HepG2 (cell line): Measurements from ENCODE around the gene POU2F1. TPM values are rescaled to one million over a fixed set of nuclear protein-coding genes. Genes with fewer than 3 reads are reported as not detected.

ENCODE experiments used
- ATAC-seq: fragments of 200-7000 bp; cut with Tn5 transposase; 3 replicates; pipeline ENCODE4 v1.9.1; 2020; ENCODE audit warnings: mild to moderate bottlenecking, moderate library complexity
- BruUV-seq: library from RNA; stranded (reverse); fragments of 400-500 nt; replicated peaks from 2 replicates; lab custom pipeline; 2021; lab: Mats Ljungman, UMichigan
- CTCF ChIA-PET: fragments of 300-600 bp; formaldehyde crosslinking; extraction: SDS; loops from one replicate; lab custom pipeline; 2021; ENCODE audit warnings: low total read pairs, inconsistent platforms, low intra/inter-chr PET ratio; lab: Yijun Ruan, JAX
- POLR2A ChIA-PET: fragments of 350-600 bp; sonication (Branson Sonifier 250); formaldehyde crosslinking; loops from one replicate; lab custom pipeline; 2020; ENCODE audit warnings: antibody characterized with exemption, inconsistent platforms; lab: Yijun Ruan, JAX
- DNase-seq: peaks from one replicate; pipeline ENCODE4 v3.0.0-alpha.2; 2015; ENCODE audit warnings: low spot score
- FAIRE-seq: peaks from 3 replicates; lab custom pipeline; 2011; peaks lifted over from hg19 to GRCh38; lab: Jason Lieb, UNC
- H2AFZ ChIP-seq: one replicate; pipeline ENCODE4 v1.6.1; 2011; ENCODE audit warnings: low read length, inconsistent platforms
- H3K27ac ChIP-seq: fragments of 300-600 bp; 3 replicates; pipeline ENCODE4 v1.8.0; 2011; ENCODE audit warnings: mixed run types, mild to moderate bottlenecking, mixed read lengths, low read length, inconsistent platforms; ENCODE audit not compliant: insufficient read depth; ENCODE audit errors: extremely low read length
- H3K27me3 ChIP-seq, 2 experiments: fragments of 200-600 bp in 1 of 2; 2 replicates in 1 of 2; 3 replicates in 1 of 2; pipeline versions ENCODE4 v1.6.0 to v1.8.0; 2011; ENCODE audit warnings: low read length in 2 of 2, mild to moderate bottlenecking in 2 of 2, moderate library complexity in 2 of 2, inconsistent platforms in 1 of 2; ENCODE audit not compliant: insufficient read depth in 2 of 2, control insufficient read depth in 1 of 2
- H3K36me3 ChIP-seq, 2 experiments: fragments of 200-600 bp in 1 of 2; replicated peaks in 1 of 2; 2 replicates in 1 of 2; 3 replicates in 1 of 2; pipeline versions ENCODE4 v1.5.1 to v1.8.0; 2011; ENCODE audit warnings: low read length in 2 of 2, inconsistent platforms in 1 of 2; ENCODE audit not compliant: insufficient read depth in 2 of 2, control insufficient read depth in 1 of 2
- H3K4me1 ChIP-seq: 2 replicates; pipeline ENCODE4 v1.5.1; 2012; ENCODE audit warnings: low read length, inconsistent platforms; ENCODE audit not compliant: insufficient read depth
- H3K4me2 ChIP-seq: 2 replicates; pipeline ENCODE4 v1.6.0; 2011; ENCODE audit warnings: low read depth, low read length, inconsistent platforms
- H3K4me3 ChIP-seq, 3 experiments: fragments of 200-600 bp in 1 of 3; sonication (generic), shearing (Covaris generic) in 1 of 3; replicated peaks in 1 of 3; 2 replicates each; pipeline ENCODE4 v1.5.1; 2011 to 2016; ENCODE audit warnings: low read length in 3 of 3, inconsistent platforms in 2 of 3, low read depth in 2 of 3, mild to moderate bottlenecking in 2 of 3, control low read depth in 1 of 3, mixed read lengths in 1 of 3; ENCODE audit not compliant: insufficient read depth in 1 of 3
- H3K79me2 ChIP-seq: one replicate; pipeline ENCODE4 v1.6.1; 2011; ENCODE audit warnings: low read length, inconsistent platforms; ENCODE audit not compliant: insufficient read depth
- H3K9ac ChIP-seq: 2 replicates; pipeline ENCODE4 v1.6.0; 2011; ENCODE audit warnings: mild to moderate bottlenecking, low read depth, low read length, inconsistent platforms; ENCODE audit not compliant: insufficient read depth
- H3K9me3 ChIP-seq: 2 replicates; pipeline ENCODE4 v1.5.1; 2012; ENCODE audit warnings: mild to moderate bottlenecking, low read length
- H4K20me1 ChIP-seq: 2 replicates; pipeline ENCODE4 v1.6.0; 2011; ENCODE audit warnings: inconsistent platforms, mild to moderate bottlenecking, low read length, moderate library complexity; ENCODE audit not compliant: insufficient read depth
- AHDC1 ChIP-seq: sonication (generic); formaldehyde crosslinking; IDR thresholded peaks from 2 replicates; pipeline ENCODE4 v1.5.1; 2020; ENCODE audit warnings: mild to moderate bottlenecking, missing genetic modification reagents, borderline replicate concordance
- CENPT ChIP-seq: sonication (generic); formaldehyde crosslinking; IDR thresholded peaks from 2 replicates; pipeline ENCODE4 v1.8.0; 2022; ENCODE audit warnings: low read depth, mild to moderate bottlenecking, moderate library complexity, missing genetic modification reagents
- NFYB ChIP-seq: sonication (generic); formaldehyde crosslinking; IDR thresholded peaks from 2 replicates; pipeline ENCODE4 v1.4.0; 2020; ENCODE audit warnings: missing genetic modification reagents
- NR2C2 ChIP-seq: sonication (generic); formaldehyde crosslinking; IDR thresholded peaks from 2 replicates; pipeline ENCODE4 v1.4.0; 2020; ENCODE audit warnings: missing genetic modification reagents, mild to moderate bottlenecking, moderate library complexity, borderline replicate concordance
- SAP130 ChIP-seq: IDR thresholded peaks from 2 replicates; pipeline ENCODE4 v1.6.1; 2016; ENCODE audit warnings: low read depth
- TOE1 ChIP-seq: sonication (generic); formaldehyde crosslinking; IDR thresholded peaks from 2 replicates; pipeline ENCODE4 v1.4.0; 2020; ENCODE audit warnings: mild to moderate bottlenecking, missing genetic modification reagents
- ZNF749 ChIP-seq: sonication (generic); formaldehyde crosslinking; IDR thresholded peaks from 2 replicates; pipeline ENCODE4 v1.8.0; 2022; ENCODE audit warnings: mild to moderate bottlenecking, missing genetic modification reagents, moderate library complexity, borderline replicate concordance
- ZNF788 ChIP-seq: sonication (generic); formaldehyde crosslinking; IDR thresholded peaks from 2 replicates; pipeline ENCODE4 v1.5.0; 2020; ENCODE audit warnings: mild to moderate bottlenecking, missing genetic modification reagents, borderline replicate concordance
- ZNF839 ChIP-seq: sonication (generic); formaldehyde crosslinking; IDR thresholded peaks from 2 replicates; pipeline ENCODE4 v1.4.0; 2020; ENCODE audit warnings: missing genetic modification reagents, mild to moderate bottlenecking, borderline replicate concordance
- WGBS: methylation state at CpG from one replicate; pipeline ENCODE4 v1.1.6; 2017; ENCODE audit warnings: low lambda C conversion rate; 5-methylcytosine and 5-hydroxymethylcytosine counted together
- in situ Hi-C: cut with HindIII; loops from 2 replicates; pipeline ENCODE4 v1.10.0; 2017; ENCODE audit warnings: low pct_unique_long_range_greater_than_20kb; ENCODE audit not compliant: extremely low pct_ligation_motif_present
- intact Hi-C: fragments of 100-400 bp; cut with micrococcal nuclease; formaldehyde crosslinking; loops from one replicate; pipeline ENCODE4 v1.10.0; 2022; ENCODE audit not compliant: unreplicated experiment
- polyA plus RNA-seq, 8 experiments: library from polyadenylated mRNA; depleted of rRNA in 3 of 8; stranded (reverse) in 7 of 8; unstranded in 1 of 8; fragments of >200 nt; fragmentation: Illumina TruSeq in 4 of 8; extraction: Trizol in 4 of 8; gene quantifications; 2 replicates each; pipeline versions ENCODE4 v1.2.1 to v1.2.3, GENCODE V29; 2011 to 2016; ENCODE audit warnings: low read depth in 4 of 8, missing spikeins in 1 of 8, mixed read lengths in 1 of 8; ENCODE audit not compliant: insufficient read depth in 1 of 8
- total RNA-seq, 5 experiments: library from RNA; depleted of rRNA; stranded (reverse); fragments of >200 nt; fragmentation: Illumina TruSeq; extraction: Trizol; gene quantifications; 2 replicates each; pipeline ENCODE4 v1.2.3, GENCODE V29; 2016; ENCODE audit warnings: low read depth in 1 of 5
- TF ChIP-seq, protein P1 (sequence below): sonication (generic); formaldehyde crosslinking; conservative IDR thresholded peaks from 2 replicates; pipeline ENCODE4 v1.5.0; 2020; ENCODE audit warnings: missing genetic modification reagents
- TF ChIP-seq, protein P2 (sequence below), 2 experiments: IDR thresholded peaks; 2 replicates each; pipeline ENCODE4 v1.6.1; 2011 to 2012; ENCODE audit warnings: low read length in 2 of 2, borderline replicate concordance in 1 of 2, low read depth in 1 of 2, mild to moderate bottlenecking in 1 of 2, moderate library complexity in 1 of 2

Gene POU2F1
- total and polyA plus RNA-seq, 2 of the 13 experiments (the other 11 are each of a cell fraction or from before 2014, with no cell fraction given), result 10.2 to 13.0 TPM

- POLR2A ChIA-PET, result no interaction called here
- H2AFZ ChIP-seq, result no peak overlapping the region
These were observed 16.3 kb downstream of the POU2F1 start for GRCh38 chr1:167237000-167237399.

More at GRCh38 chr1:167237000-167237399, 16.3 kb downstream of the POU2F1 start:
- Histone ChIP-seq H4K20me1 (no peaks in the 10 kb centered on the region; the same call in 1 of the 2 replicates), H3K79me2 (peaks cover 75% of the 10 kb centered on the region), H3K9ac (no peak overlapping the region), H3K27me3 (no peaks in the 10 kb centered on the region), H3K9me3 (no peaks in the 10 kb centered on the region), H3K36me3 (no peaks in the 10 kb centered on the region), H3K4me2 (no peak overlapping the region), H3K27ac (no peak overlapping the region), H3K4me1 (peaks cover 36% of the 10 kb centered on the region), H3K4me3 (no peak overlapping the region)
- no peak for ATAC-seq
- CTCF ChIA-PET, result no interaction called here
- intact Hi-C loops (no loop called here), in situ Hi-C loops (no loop called here)
- 96% methylated on average over 3 of the region's 3 CpGs for WGBS
- BruUV-seq, result no TSS peak
- no peak for FAIRE-seq
- TF ChIP-seq, protein P1, sequence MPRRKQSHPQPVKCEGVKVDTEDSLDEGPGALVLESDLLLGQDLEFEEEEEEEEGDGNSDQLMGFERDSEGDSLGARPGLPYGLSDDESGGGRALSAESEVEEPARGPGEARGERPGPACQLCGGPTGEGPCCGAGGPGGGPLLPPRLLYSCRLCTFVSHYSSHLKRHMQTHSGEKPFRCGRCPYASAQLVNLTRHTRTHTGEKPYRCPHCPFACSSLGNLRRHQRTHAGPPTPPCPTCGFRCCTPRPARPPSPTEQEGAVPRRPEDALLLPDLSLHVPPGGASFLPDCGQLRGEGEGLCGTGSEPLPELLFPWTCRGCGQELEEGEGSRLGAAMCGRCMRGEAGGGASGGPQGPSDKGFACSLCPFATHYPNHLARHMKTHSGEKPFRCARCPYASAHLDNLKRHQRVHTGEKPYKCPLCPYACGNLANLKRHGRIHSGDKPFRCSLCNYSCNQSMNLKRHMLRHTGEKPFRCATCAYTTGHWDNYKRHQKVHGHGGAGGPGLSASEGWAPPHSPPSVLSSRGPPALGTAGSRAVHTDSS (CRISPR knock-in tag), result no peak
- TF ChIP-seq CENPT (CRISPR knock-in tag) (no peak), ZNF788 (no peak), AHDC1 (CRISPR knock-in tag) (no peak), NR2C2 (CRISPR knock-in tag) (no peak), ZNF839 (CRISPR knock-in tag) (no peak), TOE1 (no peak), NFYB (CRISPR knock-in tag) (no peak), ZNF749 (CRISPR knock-in tag) (no peak), SAP130 (no peak)
- TF ChIP-seq, protein P2, sequence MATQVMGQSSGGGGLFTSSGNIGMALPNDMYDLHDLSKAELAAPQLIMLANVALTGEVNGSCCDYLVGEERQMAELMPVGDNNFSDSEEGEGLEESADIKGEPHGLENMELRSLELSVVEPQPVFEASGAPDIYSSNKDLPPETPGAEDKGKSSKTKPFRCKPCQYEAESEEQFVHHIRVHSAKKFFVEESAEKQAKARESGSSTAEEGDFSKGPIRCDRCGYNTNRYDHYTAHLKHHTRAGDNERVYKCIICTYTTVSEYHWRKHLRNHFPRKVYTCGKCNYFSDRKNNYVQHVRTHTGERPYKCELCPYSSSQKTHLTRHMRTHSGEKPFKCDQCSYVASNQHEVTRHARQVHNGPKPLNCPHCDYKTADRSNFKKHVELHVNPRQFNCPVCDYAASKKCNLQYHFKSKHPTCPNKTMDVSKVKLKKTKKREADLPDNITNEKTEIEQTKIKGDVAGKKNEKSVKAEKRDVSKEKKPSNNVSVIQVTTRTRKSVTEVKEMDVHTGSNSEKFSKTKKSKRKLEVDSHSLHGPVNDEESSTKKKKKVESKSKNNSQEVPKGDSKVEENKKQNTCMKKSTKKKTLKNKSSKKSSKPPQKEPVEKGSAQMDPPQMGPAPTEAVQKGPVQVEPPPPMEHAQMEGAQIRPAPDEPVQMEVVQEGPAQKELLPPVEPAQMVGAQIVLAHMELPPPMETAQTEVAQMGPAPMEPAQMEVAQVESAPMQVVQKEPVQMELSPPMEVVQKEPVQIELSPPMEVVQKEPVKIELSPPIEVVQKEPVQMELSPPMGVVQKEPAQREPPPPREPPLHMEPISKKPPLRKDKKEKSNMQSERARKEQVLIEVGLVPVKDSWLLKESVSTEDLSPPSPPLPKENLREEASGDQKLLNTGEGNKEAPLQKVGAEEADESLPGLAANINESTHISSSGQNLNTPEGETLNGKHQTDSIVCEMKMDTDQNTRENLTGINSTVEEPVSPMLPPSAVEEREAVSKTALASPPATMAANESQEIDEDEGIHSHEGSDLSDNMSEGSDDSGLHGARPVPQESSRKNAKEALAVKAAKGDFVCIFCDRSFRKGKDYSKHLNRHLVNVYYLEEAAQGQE (IDR thresholded peaks at IDR 0.05; ENCODE audit: borderline replicate concordance in 1 of 2, low read depth in 1 of 2, low read length in 2 of 2), result no peak
- DNase-seq, result no peak
